SK-N-SH treated with all-trans-retinoic acid at 6 μM for 48 hours (cell line): Measurements from ENCODE around the gene SCN8A.

Source experiments
- ATAC-seq: fragments of 200-7000 bp; cut with Tn5 transposase; 3 replicates; pipeline ENCODE4 v1.9.1; 2020; ENCODE audit warnings: mild to moderate bottlenecking, moderate library complexity
- ARNTL ChIP-seq: fragments of 450-650 bp; formaldehyde crosslinking; IDR thresholded peaks from 2 replicates; pipeline ENCODE4 v1.5.0; 2020; ENCODE audit warnings: low read depth, mild to moderate bottlenecking, moderate library complexity, borderline replicate concordance
- BACH2 ChIP-seq: fragments of 250-450 bp; sonication (Bioruptor Pico); IDR thresholded peaks from 2 replicates; pipeline ENCODE4 v1.9.0; 2021; ENCODE audit warnings: mild to moderate bottlenecking, borderline replicate concordance
- CSDC2 ChIP-seq: fragments of 250-450 bp; sonication (Bioruptor Pico); IDR thresholded peaks from 2 replicates; pipeline ENCODE4 v1.5.0; 2020; ENCODE audit warnings: mild to moderate bottlenecking, moderate library complexity
- ESRRG ChIP-seq: fragments of 250-450 bp; sonication (Bioruptor Pico); IDR thresholded peaks from 2 replicates; pipeline ENCODE4 v1.6.1; 2021; ENCODE audit warnings: mild to moderate bottlenecking
- GLIS3 ChIP-seq: fragments of 250-450 bp; sonication (Bioruptor Pico); IDR thresholded peaks from 2 replicates; pipeline ENCODE4 v1.5.0; 2020; ENCODE audit warnings: mild to moderate bottlenecking, moderate library complexity
- ISL1 ChIP-seq: fragments of 250-450 bp; sonication (Bioruptor Pico); IDR thresholded peaks from 2 replicates; pipeline ENCODE4 v2.1.2; 2022; ENCODE audit warnings: mild to moderate bottlenecking, moderate library complexity
- OSR1 ChIP-seq: fragments of 250-450 bp; sonication (Bioruptor Pico); IDR thresholded peaks from 2 replicates; pipeline ENCODE4 v1.8.0; 2022; ENCODE audit warnings: moderate library complexity, mild to moderate bottlenecking, inconsistent platforms
- POU6F1 ChIP-seq: fragments of 250-450 bp; sonication (Bioruptor Pico); IDR thresholded peaks from 2 replicates; pipeline ENCODE4 v1.8.0; 2021; ENCODE audit warnings: low read depth, mild to moderate bottlenecking, moderate library complexity, borderline replicate concordance
- PPARA ChIP-seq: fragments of 250-450 bp; sonication (Bioruptor Pico); IDR thresholded peaks from 2 replicates; pipeline ENCODE4 v1.5.0; 2020; ENCODE audit warnings: mild to moderate bottlenecking, borderline replicate concordance
- RARB ChIP-seq: fragments of 250-450 bp; sonication (Bioruptor Pico); IDR thresholded peaks from 2 replicates; pipeline ENCODE4 v1.8.0; 2021; ENCODE audit warnings: mild to moderate bottlenecking, moderate library complexity
- SNAI2 ChIP-seq: fragments of 250-450 bp; sonication (Bioruptor Pico); IDR thresholded peaks from 2 replicates; pipeline ENCODE4 v1.5.0; 2020; ENCODE audit warnings: mild to moderate bottlenecking, moderate library complexity
- TCF4 ChIP-seq: fragments of 250-450 bp; sonication (Bioruptor Pico); IDR thresholded peaks from 2 replicates; pipeline ENCODE4 v1.8.0; 2021; ENCODE audit warnings: mild to moderate bottlenecking, moderate library complexity, borderline replicate concordance
- TOX ChIP-seq: fragments of 250-450 bp; sonication (Bioruptor Pico); IDR thresholded peaks from 2 replicates; pipeline ENCODE4 v1.8.0; 2021; ENCODE audit warnings: mild to moderate bottlenecking, moderate library complexity, borderline replicate concordance
- ZC3H10 ChIP-seq: fragments of 250-450 bp; sonication (Bioruptor Pico); IDR thresholded peaks from 2 replicates; pipeline ENCODE4 v1.5.1; 2021; ENCODE audit warnings: mild to moderate bottlenecking, moderate library complexity
- ZFP3 ChIP-seq: fragments of 250-450 bp; sonication (Bioruptor Pico); IDR thresholded peaks from 2 replicates; pipeline ENCODE4 v1.5.0; 2020; ENCODE audit warnings: mild to moderate bottlenecking, moderate library complexity
- ZFP30 ChIP-seq: fragments of 450-650 bp; formaldehyde crosslinking; IDR thresholded peaks from 2 replicates; pipeline ENCODE4 v1.5.0; 2022; ENCODE audit warnings: mild to moderate bottlenecking, moderate library complexity
- ZNF70 ChIP-seq: fragments of 450-650 bp; formaldehyde crosslinking; IDR thresholded peaks from 2 replicates; pipeline ENCODE4 v1.5.0; 2020; ENCODE audit warnings: mild to moderate bottlenecking, moderate library complexity
- ZNF8 ChIP-seq: fragments of 450-650 bp; formaldehyde crosslinking; IDR thresholded peaks from 2 replicates; pipeline ENCODE4 v1.5.0; 2020; ENCODE audit warnings: mild to moderate bottlenecking, moderate library complexity
- TF ChIP-seq, protein P1 (sequence below): fragments of 250-450 bp; sonication (Bioruptor Pico); IDR thresholded peaks from 2 replicates; pipeline ENCODE4 v1.5.1; 2020; ENCODE audit warnings: low read depth, mild to moderate bottlenecking, moderate library complexity
- TF ChIP-seq, protein P2 (sequence below): fragments of 250-450 bp; sonication (Bioruptor Pico); IDR thresholded peaks from 2 replicates; pipeline ENCODE4 v1.5.1; 2021; ENCODE audit warnings: mild to moderate bottlenecking, moderate library complexity
- TF ChIP-seq, protein P3 (sequence below): fragments of 250-450 bp; sonication (Bioruptor Pico); IDR thresholded peaks from 2 replicates; pipeline ENCODE4 v1.5.0; 2020; ENCODE audit warnings: mild to moderate bottlenecking, moderate library complexity

Gene SCN8A

GRCh38 chr12:51748235-51748634 is 157.2 kb downstream of the SCN8A start (continued):
- TF ChIP-seq, protein P1, sequence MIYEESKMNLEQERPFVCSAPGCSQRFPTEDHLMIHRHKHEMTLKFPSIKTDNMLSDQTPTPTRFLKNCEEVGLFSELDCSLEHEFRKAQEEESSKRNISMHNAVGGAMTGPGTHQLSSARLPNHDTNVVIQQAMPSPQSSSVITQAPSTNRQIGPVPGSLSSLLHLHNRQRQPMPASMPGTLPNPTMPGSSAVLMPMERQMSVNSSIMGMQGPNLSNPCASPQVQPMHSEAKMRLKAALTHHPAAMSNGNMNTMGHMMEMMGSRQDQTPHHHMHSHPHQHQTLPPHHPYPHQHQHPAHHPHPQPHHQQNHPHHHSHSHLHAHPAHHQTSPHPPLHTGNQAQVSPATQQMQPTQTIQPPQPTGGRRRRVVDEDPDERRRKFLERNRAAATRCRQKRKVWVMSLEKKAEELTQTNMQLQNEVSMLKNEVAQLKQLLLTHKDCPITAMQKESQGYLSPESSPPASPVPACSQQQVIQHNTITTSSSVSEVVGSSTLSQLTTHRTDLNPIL (CRISPR knock-in tag): no peak
- TF ChIP-seq TOX (CRISPR knock-in tag) (no peak), GLIS3 (CRISPR knock-in tag) (no peak), OSR1 (CRISPR knock-in tag) (no peak), CSDC2 (CRISPR knock-in tag) (no peak), PPARA (CRISPR knock-in tag) (no peak), ZFP30 (CRISPR knock-in tag) (no peak), ZC3H10 (CRISPR knock-in tag) (no peak), TCF4 (CRISPR knock-in tag) (no peak), BACH2 (no peak), ZFP3 (no peak)

DNA sequence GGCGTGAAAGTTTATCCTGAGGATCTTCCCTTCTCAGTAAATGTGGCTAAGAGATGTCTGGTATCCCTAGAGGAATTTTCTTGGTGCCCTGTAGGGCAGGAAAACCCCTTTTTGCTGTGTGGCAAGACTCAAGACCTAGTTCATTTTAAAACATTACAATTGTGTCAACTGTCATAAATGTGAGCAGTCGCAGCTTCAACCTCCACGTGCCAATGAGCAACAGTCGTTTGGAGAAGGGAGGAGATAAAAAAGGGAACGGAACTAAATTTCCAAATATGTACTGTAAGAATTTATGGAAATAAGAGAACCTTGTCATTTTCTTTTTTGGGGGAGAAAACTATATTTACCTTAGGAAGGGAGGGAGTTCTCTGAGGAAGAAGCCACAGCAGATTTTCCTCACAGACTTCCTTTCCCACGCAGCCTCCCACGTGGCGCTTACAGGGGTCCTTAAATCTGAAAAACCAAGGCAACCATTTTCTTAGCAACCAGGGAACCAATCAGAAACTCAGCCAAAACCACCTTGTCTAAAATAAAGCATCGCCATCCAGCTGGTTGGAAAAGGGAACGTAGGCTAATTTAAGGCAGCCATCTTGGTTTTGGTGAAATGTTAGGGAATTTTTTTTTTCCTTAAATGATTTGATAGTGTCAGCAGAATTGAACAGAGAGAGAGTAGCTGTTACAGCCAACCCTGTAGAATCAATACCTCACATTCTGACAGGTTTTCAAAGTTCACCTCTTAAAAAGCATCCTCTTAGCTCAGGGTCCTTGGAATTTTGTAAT is 158.4 kb downstream of the SCN8A start:
- ATAC-seq: no peak
- TF ChIP-seq BACH2: no peak
- no peak for TF ChIP-seq ARNTL (CRISPR knock-in tag)
- no peak for TF ChIP-seq ZC3H10 (CRISPR knock-in tag)
- no peak for TF ChIP-seq SNAI2 (CRISPR knock-in tag)
- no peak for TF ChIP-seq RARB (CRISPR knock-in tag)
- TF ChIP-seq POU6F1 (CRISPR knock-in tag): no peak
- no peak for TF ChIP-seq ZFP3
- no peak for TF ChIP-seq ISL1 (CRISPR knock-in tag)
- TF ChIP-seq OSR1 (CRISPR knock-in tag): no peak
- TF ChIP-seq ESRRG: no peak
- TF ChIP-seq ZNF8 (CRISPR knock-in tag): no peak
- TF ChIP-seq ZFP30 (CRISPR knock-in tag): no peak
- TF ChIP-seq, protein P2, sequence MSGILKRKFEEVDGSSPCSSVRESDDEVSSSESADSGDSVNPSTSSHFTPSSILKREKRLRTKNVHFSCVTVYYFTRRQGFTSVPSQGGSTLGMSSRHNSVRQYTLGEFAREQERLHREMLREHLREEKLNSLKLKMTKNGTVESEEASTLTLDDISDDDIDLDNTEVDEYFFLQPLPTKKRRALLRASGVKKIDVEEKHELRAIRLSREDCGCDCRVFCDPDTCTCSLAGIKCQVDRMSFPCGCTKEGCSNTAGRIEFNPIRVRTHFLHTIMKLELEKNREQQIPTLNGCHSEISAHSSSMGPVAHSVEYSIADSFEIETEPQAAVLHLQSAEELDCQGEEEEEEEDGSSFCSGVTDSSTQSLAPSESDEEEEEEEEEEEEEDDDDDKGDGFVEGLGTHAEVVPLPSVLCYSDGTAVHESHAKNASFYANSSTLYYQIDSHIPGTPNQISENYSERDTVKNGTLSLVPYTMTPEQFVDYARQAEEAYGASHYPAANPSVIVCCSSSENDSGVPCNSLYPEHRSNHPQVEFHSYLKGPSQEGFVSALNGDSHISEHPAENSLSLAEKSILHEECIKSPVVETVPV (CRISPR knock-in tag): no peak

DNA sequence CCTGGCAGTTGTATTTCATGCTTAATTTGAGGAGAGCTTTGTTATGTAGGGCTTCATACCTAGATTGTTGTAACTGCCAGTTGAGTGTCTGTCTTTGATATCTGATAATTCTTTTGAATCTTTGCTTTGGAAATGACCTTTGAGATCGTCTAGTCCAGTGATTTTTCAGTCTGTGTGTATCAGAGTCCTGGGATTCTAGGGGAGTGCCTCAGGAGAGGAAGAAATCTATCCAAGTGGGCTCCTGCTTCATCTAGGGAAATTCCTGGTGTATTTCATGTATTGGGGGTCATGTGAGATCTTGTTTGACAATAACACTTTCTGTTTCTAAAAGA is 158.9 kb downstream of the SCN8A start:
- no peak for ATAC-seq
- TF ChIP-seq ZNF70 (no peak), ZC3H10 (CRISPR knock-in tag) (no peak), BACH2 (no peak), ARNTL (CRISPR knock-in tag) (no peak), TOX (CRISPR knock-in tag) (no peak), ZFP3 (no peak)
- TF ChIP-seq, protein P2 (CRISPR knock-in tag): no peak
- TF ChIP-seq, protein P3, sequence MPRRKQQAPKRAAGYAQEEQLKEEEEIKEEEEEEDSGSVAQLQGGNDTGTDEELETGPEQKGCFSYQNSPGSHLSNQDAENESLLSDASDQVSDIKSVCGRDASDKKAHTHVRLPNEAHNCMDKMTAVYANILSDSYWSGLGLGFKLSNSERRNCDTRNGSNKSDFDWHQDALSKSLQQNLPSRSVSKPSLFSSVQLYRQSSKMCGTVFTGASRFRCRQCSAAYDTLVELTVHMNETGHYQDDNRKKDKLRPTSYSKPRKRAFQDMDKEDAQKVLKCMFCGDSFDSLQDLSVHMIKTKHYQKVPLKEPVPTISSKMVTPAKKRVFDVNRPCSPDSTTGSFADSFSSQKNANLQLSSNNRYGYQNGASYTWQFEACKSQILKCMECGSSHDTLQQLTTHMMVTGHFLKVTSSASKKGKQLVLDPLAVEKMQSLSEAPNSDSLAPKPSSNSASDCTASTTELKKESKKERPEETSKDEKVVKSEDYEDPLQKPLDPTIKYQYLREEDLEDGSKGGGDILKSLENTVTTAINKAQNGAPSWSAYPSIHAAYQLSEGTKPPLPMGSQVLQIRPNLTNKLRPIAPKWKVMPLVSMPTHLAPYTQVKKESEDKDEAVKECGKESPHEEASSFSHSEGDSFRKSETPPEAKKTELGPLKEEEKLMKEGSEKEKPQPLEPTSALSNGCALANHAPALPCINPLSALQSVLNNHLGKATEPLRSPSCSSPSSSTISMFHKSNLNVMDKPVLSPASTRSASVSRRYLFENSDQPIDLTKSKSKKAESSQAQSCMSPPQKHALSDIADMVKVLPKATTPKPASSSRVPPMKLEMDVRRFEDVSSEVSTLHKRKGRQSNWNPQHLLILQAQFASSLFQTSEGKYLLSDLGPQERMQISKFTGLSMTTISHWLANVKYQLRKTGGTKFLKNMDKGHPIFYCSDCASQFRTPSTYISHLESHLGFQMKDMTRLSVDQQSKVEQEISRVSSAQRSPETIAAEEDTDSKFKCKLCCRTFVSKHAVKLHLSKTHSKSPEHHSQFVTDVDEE (CRISPR knock-in tag): no peak
